Inferior parietal cortex (tissue), 1 donor: Measurements from ENCODE around the gene CLRN1.

Source experiments
- DNase-seq: peaks from one replicate; pipeline ENCODE4 v3.0.0-alpha.2; 2016; ENCODE audit errors: extremely low spot score

CLRN1 gene

DNA sequence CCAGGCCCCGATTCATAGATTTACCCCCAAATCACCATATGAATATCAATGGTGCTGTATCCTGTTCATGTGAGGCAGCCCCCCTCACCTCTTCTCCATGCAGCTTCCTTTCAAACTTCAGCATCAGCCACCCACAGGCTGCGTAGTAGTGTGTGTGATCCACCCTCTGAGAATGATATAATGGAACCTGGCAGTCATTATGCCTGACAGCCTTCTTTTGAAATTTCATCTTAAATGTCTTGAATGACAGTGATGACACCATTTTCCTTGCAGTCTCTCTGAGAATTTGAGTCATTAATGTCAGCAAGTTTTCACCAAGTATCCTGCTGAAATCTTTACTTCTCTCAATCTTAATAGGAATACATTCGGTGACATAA is 3.5 kb upstream of the CLRN1 start:
- no peak for DNase-seq

DNA sequence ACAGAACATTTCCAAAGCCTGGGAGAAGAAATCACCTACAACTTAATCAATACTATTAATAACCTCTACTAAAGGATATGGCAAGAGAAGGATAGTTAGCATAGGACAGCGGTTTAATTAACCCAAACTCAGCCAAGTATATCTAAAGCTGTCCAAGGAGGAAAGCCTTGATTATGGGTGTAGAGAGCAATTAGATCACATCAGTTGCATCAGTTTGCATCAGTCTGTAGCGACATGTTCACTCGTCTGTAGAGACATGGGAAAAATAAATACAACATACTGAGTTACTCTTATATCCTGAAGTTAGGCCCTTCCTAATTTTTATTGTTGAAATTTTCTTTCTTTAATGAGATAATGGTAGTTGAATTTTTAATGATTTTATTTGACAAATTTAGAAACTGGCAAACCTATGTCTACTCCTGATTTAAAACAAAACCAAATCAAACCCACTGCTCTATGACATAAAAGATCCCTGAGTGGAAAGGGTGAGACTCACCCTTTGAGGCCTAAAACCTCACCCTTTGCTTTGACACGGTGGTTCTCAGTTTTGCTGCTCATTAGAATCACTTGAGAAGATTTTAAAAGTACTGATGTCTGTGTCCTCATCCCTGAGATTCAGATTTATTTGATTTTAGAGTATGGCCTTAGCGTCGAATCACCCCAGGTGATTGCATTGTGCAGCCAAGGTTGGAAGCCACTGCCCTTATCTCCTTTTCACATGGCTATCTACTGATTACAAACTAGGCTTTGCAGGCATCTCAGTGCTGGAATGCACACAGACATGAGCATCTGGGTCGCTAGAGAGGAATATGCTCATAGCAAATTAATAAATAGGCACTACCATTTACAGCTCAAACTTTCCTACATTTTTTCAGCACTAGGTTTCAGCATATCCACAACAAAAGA is 2.8 kb upstream of the CLRN1 start:
- no peak for DNase-seq

DNA sequence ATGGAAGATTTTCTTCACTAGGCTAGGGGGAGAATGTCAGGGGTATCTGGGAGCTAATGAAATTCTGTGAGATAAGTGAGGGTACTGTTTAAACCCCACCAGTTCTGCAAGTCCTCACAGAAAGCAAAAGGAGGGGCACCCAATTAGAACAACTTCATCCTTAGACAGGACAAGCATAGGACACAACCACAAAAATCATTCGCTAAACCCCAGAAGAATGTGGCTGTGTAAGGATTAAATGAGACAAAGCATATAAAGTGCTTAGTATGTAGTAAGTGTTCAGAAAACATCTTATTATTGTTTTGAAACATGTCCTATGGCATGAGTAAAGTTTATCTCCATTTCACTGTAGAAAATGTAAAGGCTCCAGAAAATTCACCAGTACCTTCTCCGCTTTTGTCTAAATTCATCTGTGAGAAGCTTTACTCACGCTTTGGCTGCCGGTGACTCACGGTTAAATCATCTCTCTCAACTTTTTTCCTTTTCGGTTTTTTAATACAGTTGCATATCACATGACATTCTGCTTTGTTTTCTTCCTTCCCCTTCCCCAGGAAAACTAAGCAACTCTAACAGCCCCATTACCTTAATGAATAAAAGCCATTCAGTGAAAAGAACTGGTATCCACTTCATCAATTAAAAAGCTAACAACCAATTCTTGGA is 1.7 kb downstream of the CLRN1 start:
- DNase-seq, result no peak

DNA sequence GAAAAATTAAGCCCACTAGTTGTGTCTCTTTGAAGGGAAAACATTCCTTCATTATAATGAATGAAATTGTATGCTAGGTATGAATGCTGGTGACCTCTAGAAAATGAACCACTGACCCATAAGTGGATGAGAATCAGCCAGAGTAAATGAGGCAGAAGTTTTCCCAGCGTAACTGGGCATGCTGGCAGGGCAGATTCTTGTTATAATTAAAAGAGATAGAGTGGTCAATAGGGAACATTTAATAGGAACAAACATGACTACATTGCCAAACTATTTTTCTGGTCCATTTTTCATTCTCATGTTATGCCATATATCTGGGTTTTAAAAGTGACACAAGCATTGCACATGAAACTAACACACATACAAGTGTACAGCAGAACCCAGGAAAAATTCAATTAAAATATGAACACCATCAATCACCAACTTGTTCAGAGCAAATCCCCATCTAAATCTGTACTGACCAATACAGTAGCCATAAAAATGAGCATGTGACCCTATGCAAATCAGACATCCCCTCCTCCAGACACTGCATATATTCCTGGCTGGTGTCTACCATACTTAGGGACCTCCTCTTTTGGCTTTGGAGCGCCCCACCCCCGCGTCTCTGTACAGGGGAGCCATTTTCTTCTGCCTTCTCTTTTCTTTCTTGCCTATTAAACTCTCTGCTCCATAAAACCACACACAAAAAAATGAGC is 4.0 kb downstream of the CLRN1 start:
- no peak for DNase-seq

DNA sequence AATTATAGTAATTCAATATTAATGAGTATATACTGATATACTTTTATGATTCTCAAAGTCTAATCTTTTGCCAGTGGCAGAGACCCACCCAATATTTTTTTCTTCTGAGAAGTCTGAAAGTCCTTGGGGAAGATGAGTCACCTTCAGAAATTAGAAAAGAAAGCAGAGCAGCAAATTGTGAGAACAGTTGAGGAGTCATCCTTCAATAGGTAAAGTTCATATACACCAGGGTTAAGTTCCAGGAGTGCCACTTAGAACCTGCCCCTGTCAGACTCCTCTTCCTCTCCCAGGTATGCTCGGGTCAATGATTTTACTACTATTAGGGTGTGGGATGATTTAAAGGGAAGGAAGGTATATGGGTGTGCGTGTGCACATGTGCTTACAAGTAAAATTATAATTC is 7.1 kb downstream of the CLRN1 start:
- no peak for DNase-seq

DNA sequence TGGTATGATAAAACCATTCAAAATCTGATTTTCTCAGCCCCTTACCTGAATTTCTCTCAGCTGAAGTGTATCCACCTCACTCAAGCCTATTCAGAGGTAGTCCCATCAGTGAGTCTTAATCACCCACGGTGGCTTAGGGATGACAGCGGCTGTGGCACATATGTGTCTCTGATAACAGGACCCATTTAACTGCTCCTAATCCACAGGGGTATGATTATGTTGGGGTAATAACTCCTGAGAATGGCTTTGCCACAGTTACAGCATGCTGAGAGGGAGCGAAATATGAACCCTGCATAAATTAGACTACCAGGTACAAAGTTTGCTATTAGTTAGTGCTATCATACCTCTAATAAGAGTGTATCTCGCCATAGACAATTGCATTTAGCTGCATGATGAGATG is 10.6 kb downstream of the CLRN1 start:
- DNase-seq, result no peak

DNA sequence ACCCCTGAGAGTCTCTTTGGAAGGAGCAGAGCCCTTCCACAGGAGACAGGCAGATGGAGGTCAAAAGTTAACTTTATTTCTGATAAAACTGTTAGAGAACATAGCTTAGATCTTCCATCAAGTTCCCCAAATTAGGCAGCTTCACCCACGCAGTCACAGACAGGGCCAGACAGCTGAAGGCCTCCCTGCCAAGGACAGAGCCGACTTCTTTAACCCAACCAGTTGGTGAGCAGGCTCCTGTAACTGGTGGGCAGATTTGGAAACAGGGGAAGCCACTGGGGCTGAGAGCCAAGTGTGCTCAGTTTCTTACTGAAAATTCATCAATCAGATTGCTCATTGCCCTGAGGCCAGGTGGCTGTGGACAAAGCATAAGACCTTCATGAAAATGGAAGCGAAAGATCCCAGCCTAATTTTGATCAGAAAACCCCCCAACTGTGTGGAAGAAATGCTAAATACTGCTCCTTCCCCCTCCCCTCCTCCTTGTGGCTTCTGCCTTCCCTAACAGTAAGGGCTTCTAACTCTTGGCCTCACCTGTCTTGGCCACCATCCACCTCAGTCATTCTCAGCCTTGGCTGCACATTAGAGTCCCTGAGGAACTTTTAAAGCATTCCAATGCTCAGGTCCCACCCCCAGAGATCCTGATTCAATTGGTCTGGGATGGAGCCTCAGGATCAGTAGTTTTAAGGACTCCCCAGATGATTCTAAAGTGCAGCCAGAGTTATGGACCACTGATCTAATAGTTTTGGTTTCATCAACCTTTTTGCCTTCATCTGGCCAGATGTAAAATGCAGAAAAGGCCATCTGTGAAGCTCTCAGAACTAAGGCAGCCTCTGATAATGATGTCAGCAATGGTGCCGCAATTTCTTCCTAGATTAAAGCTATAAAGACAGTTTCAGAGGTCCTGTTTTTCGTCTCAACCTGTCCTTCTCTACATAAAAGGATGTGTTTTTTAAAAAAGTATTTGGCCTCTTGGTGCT is 11.5 kb downstream of the CLRN1 start:
- DNase-seq, result no peak

DNA sequence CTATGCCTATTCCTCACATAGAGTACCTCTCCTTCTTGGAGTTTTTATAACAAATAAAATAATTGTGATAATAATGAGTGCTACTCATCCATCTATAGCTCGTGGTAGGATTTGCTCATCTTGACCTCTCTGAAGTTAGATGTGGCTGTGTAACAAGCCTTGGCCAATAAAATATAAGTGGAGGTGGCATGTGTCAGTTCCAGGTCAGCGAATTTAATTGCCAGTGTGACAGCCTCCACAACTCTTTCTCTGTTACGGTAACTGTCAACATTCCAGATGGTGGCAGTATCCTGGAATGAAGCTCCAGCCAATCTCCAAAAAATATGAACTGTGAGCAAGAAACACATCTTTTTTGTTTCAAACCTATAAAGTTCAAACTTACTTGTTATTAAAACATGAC is 13.8 kb downstream of the CLRN1 start:
- DNase-seq, result no peak

DNA sequence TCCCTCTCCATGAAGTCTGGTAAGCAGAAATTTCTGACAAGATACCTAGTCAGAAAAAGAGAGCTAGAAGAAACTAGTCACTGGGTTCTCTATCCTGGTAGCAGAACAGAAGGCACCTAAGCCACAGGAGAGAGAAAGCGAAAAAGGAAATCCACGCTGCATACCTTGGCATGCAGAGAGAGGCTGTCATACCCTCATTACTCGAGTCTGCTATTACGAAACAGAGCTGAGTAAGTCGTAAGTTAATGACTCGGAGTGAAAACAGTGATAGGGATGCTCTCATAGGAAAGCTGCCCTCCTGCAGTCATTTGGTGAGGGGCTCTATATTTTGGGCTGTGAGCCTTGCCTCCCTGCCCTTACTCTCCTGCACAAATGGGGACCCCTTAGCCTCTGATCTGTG is 16.2 kb downstream of the CLRN1 start:
- no peak for DNase-seq

DNA sequence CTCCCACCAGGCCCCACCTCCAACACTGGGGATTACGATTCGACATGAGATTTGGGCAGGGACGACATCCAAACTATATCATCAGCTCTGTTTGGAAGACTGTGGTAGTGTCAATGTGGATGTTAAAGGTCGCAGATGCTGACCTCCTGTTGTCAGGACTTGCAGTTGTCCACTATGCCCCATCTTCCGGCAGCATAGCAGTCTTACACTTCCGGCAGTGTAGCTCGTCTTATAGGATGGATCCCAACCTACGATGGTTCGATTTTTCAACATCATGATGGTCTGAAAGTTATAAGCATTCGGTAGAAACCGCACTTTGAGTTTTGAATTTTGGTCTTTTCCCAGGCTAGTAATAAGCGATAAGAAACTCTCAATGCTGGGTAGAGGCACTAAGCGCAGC is 20.6 kb downstream of the CLRN1 start:
- DNase-seq, result no peak

DNA sequence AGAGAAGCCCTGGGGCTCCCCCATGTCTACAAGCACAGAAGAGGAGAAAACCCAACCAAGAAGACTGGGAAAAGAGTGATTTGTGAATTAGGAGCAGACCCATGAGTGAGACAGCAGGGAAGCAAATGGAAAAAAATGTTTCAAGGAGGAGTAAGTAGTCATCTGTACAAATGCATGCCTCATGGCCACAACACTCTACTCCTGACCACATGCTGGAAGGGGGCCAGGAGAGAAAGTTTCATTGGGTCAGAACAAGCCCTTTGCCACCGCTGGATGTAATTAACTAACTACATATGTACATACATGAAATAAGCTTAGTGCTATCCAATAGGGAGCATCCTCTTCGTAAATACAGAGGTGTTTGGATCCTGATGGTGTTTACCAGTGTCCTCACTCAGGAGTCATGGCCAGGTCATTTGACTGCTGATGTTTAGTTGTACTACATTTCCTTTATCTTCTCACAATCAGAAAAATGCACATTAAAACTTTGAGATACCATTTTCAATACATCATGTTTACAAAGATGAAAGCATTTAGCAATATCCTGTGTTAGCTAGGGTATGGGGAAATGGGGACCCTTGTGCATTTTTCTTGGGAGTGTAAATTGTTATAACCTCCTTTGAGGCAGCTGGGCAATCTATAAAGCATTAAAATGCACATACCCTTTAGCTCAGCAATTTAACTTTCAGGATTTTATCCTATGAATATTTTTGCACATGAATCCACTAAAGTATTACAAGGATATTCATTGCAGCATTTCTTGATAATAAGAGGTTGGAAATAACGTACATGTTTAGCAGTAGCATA is 27.1 kb downstream of the CLRN1 start:
- no peak for DNase-seq

DNA sequence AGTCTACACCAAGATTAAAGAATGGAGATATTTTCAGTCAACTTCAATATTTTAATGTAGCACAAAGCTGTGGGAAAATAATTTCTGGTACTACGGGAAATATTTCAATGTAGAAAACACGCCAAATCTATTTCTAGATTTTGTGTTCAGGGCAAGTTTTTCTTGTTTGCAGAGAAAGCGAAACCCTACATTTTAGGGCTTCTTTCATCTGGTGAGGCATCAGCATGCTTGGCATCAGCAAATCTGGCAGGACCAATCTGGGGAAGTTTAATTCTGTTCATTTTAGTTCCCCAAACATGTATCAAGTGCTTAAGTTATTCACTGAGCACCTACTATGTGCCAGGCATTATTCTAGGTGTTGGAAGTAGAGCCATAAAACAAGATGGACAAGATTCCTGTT is 30.3 kb downstream of the CLRN1 start:
- no peak for DNase-seq

DNA sequence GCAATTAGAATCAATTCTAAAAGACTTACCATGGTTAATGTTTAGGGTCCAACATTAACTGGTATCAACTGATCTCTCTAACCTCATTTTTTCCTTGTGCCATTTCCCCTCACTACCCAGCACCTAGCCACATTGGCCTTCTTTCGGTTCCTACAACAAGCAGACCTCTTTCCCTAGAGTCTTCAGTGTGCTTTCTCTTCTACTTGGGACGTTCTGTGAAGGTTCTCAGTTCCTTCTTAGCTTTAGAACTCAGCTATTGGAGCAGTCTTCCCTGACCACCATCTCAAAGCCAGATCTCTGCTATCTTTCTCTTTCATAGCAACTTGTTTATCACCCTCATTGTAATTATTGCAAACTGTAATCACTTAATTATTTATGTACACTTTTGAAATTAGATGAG is 35.8 kb downstream of the CLRN1 start:
- no peak for DNase-seq

DNA sequence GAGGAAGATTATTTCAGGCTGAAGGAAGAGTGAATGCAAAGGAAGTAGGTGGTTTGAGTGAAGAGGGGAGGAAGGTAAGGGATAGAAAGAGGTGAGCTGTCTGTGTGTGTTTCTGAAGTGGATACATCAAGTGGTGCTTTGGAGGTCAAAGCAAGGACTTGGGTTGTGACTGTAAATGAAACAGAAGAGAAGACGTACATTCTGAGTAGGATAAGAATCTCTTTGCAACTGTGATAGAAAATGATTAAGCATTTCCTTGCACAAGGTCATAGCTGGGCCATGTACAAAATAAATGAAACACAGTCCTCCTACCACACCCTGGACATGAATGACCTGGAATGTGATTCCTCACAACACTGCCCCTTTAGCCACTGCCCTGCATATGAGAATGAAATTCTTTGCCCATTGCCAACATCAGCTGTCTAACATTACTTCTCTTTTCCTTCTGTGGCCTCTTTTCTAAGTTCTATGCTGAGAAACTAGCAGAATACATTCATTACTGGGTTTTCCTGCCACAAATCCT is 39.0 kb downstream of the CLRN1 start:
- DNase-seq, result no peak

DNA sequence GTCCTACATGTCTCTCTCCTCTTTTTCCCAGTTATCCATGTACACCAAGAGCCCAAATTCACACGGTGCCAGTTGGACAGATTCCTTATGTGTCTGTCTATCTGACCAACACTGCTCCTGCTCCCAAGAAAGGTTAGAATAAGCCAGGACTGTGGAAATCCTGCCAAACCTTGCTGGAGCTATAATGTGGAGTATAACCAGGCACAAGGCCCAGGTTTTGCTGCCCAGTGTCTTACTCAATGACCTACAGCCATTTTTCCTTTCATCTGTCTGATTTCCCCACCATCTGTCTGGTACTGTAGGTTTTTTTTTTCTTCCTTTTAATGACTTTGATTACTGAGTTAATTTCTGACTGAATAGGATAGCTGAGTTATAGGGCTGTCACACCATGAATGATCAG is 40.8 kb downstream of the CLRN1 start:
- DNase-seq, result no peak

DNA sequence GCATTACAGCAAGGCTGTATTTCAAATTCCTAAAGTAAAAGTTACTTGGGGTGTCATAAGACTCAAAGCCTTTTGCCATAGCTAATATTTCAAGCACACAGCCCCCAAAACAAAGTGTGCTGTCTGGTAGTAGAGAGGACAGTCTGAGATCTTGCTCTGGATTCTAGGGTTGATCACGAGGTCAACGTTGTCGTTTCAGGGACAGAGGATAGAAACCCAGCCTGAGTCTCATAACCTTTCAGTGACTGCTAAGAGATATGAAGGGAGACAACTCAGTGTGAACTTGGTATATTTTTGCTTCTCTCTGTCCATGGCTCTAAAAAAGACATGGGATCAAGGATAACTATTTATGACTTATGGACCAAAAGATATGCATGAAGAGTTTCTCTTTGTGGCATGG is 41.7 kb downstream of the CLRN1 start:
- DNase-seq, result no peak

DNA sequence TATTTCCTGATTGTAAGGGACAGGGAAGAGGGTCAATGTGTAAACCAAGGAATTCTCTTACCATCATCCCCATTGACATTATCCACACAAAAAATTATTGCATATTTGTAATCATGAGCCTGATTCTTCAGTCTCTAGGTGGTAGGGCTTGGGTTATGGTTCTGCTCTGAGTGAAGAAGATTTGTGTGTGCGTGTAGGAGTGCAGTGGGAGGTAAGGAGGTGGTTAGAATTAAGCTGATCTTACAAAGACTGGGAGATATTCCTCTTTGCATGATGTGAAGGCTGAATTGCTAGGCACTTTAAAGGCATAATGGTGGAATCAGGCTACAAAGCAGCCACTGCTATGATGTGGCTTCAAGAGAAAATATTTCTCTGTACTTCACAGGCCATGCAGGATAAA is 44.3 kb downstream of the CLRN1 start:
- DNase-seq, result no peak

DNA sequence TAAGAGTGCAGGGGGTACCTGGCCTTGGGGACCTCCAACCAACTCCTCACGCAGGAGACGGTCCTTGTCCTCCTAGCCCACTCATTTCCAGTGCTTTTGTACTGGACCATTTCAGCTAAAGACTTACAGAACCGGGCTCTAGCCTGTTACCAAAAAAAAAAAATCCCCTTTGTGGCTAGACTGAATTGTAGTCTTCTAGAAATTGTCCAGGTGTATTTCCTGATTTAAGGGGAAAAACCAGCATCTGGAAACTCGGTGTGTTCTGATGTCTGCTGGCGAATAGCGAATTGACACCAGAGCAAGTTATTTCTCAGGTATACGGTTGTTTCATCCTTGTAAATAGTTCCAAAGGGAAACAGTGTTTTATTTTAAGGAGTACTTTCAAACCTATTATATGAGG is 46.2 kb downstream of the CLRN1 start:
- no peak for DNase-seq

DNA sequence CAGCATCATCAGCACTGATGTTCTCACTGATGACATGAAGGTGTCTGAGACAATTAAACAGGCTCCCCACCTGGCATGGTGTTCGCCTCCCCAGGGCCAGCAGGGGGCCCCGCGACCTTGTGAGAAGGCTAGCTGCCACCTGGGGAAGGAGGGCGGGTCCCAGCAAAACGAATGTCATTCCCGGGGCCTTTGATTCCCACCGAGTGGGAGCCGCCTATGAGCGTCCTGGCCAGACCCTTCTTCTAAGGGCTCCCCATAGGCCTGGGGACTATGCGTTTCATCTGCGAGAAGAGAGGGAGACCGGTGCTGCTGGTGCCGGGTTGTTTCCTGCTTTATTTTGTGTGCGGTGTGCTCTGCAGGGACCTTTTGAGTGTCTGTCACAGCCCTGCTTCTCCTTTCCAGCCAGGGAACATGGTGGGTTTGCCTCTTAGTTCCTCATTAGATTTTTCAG is 46.8 kb downstream of the CLRN1 start:
- no peak for DNase-seq

DNA sequence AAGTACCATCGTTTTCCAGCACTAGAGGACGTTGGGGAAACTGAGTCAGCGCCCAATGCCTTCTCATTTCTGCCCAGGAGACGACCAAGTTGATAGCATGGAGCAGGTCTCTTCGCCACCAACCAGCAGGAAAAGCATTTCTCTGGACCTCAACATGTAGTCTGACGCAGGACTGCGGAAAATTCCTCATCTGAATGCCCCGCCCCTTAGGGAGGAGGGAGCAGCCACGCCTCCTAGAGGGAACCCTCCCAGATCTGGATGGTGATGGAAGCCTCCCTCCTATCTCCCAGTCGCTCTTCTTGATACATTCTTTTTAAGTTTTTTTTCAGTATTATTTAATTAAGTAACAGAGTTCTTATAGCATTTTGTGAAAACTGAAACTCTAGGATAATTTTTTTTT is 49.9 kb downstream of the CLRN1 start:
- DNase-seq, result no peak

DNA sequence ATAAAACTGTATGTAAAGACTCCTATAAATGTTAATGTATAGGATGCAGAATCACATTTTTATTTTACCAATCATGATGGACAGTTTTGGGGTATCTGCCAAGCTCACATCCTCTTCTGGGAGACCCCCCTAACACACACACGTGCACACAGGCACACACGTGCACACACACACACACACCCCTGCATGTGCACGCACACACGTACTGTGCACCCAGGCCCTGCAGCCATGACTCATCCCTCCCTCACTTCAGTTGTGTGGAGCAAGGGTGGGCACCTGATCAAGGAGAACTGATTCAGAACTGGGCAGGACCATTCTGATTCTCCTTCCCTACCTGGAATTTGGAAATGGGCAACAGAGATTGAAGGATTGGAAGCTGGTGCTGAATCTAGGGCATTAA is 51.3 kb downstream of the CLRN1 start:
- no peak for DNase-seq
